Stimulated activated naive CD4-positive, alpha-beta T cell (primary cell): ENCODE results near the gene SAMD7.
A peak's percentile ranks its signal among the peaks of the same experiment; 100 is the strongest.

Source experiments
- DNase-seq, 6 experiments: peaks; one replicate each; lab custom pipeline; 2025; lab: John Stamatoyannopoulos, UW

SAMD7 gene

GRCh38 chr3:169966428-169966950 is 55.1 kb downstream of the SAMD7 start, which contains the start of gene SEC62:
Gene SEC62, plus strand, starts transcription at chr3:169966807. Its CDS starts 16 bp downstream, at chr3:169966823.
- peak; percentile 91 to 97 (median 92) for DNase-seq

DNA sequence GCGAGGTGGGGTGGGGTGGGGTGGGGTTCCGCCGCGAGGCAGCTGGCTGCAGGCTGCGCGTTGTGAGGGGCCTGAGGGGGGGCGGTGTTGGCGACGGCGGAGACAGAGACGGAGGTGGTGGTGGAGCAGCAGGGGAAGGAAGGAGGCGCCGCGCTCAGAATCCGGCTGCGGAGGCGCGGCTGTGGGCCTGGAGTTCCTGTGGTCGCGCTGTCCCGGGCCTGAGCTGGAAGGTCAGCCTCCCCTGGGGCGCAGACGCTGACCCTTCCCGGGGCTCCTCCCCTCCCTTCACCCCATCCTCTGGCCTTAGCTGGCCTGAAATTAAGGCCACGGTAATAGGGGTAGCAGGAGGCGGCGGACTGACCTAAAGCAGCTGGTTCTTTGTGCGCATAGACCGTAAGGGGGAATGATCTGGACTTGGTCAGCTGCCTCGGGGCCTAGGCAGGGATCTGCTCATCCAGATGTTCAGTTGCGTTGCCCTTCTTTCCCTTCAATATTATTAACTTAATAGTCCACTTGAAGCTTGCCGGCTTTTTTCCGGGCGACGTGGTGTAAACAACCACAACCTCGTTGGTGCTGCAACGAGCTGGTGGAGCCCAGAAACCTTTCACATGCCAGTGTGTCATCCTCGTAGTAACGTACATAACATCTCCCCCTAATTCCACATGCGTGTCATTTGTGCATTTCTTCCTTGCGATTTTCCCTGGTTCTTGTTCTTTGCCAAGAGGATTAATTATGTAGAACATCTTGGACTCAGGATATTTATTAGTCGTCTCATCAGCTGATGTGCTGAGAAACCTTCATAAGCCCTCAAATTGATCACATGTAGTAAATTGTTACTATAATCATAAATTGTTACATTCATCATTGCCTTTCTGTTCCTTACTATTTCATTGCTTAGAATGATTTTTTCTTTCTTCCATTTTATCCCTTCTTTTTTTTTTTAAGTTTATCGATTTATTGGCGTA is 55.9 kb downstream of the SAMD7 start:
- DNase-seq, result peak; percentile 24 to 86 (median 56)

GRCh38 chr3:169968224-169968885 is 57.0 kb downstream of the SAMD7 start:
- DNase-seq, result no peak

DNA sequence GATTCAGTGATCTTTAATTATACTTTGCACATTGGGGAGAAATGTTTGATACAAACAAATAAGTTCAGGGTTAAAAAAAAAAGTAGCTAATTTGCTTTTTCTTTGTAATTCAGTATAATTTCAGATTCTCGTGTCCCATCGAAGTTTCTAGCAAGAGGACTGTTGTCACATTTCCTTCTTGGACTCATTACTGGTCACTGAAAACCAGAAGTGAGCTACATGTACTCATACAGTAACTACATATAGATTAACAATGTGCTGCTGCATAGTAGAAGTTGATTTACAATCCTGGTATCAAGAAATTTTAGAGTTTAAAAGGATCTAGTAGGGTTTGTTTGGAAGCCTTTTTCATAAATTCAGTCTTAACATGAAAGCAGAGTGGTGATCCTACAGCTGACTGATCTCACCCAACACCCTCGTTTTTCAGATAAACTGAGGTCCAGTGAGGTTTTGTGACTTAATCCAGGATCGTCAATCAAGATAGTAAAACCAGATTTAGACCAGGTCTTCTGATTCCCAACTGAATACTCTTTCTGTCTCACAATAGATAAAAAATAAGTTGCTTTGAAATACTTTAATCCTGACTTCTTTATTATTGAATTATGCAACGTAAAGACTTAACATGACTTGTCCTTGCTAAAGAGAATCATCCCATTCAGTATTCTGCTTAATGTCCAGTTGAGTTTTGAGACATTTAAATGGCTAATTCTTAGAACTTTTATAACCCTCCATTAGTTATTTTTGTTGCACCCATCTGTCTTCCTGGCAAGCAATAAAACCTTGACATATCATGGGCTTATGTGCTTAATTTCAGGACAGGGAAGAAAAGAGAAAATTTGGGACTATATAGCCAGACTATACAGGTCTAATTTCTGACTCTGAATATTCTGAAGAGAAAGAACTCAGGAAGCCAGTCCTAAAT is 58.1 kb downstream of the SAMD7 start:
- DNase-seq, result no peak

GRCh38 chr3:169970847-169971246 is 59.5 kb downstream of the SAMD7 start:
- DNase-seq, result no peak

- DNase-seq, result no peak
Measured at GRCh38 chr3:169971522-169971921, 60.1 kb downstream of the SAMD7 start.

DNA sequence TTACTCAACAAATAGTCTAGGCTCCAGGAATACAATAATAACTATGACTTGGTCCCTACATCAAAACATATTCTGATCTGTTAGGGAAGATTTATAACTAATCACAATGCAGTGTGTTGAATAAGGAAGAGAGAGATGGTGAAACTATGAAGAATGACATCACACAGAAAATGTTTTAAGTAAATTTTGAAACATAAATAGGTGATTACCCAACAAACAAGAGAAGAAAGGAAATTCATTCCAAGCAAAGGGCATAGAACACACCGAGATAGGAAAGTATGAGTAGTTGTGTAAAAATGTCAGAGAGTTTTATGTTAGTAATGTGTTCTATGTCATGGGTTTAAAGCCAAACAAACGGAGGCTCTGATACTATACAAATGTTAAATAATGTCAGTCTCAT is 68.7 kb downstream of the SAMD7 start:
- DNase-seq, result no peak

- no peak for DNase-seq
Measured at GRCh38 chr3:169984292-169984691, 72.9 kb downstream of the SAMD7 start.
